Peyer's patch (tissue), 4 donors: ENCODE measurements around the gene HP1BP3.

ENCODE experiments used
- CTCF ChIP-seq, 6 experiments: fragments of 450-650 bp in 4 of 6; fragments of 200-600 bp in 2 of 6; sonication (generic) in 1 of 6; IDR thresholded peaks; one replicate each; pipeline ENCODE4 v1.5.1; 2017 to 2019; ENCODE audit warnings: antibody characterized with exemption in 6 of 6, mild to moderate bottlenecking in 3 of 6, moderate library complexity in 1 of 6
- POLR2A ChIP-seq, 2 donors: fragments of 450-650 bp; IDR thresholded peaks; one replicate each; pipeline ENCODE4 v1.5.1; 2017; ENCODE audit warnings: antibody characterized with exemption in 2 of 2, mild to moderate bottlenecking in 2 of 2, moderate library complexity in 2 of 2

GRCh38 chr1:20767271-20767670 lies 19.8 kb downstream of the HP1BP3 start:
- TF ChIP-seq CTCF (IDR thresholded peaks at IDR 0.05) = no peak
- no peak for TF ChIP-seq POLR2A (IDR thresholded peaks at IDR 0.05)
